VCaP (cell line): ENCODE measurements around the gene CMTM6.

ENCODE experiments used
- H3K27ac ChIP-seq: fragments of 450-650 bp; 2 replicates; pipeline ENCODE4 v1.5.1; 2017
- CTCF ChIP-seq: fragments of 450-650 bp; conservative IDR thresholded peaks from 2 replicates; pipeline ENCODE4 v1.5.1; 2017; ENCODE audit warnings: mild to moderate bottlenecking, moderate library complexity

CMTM6 gene

DNA sequence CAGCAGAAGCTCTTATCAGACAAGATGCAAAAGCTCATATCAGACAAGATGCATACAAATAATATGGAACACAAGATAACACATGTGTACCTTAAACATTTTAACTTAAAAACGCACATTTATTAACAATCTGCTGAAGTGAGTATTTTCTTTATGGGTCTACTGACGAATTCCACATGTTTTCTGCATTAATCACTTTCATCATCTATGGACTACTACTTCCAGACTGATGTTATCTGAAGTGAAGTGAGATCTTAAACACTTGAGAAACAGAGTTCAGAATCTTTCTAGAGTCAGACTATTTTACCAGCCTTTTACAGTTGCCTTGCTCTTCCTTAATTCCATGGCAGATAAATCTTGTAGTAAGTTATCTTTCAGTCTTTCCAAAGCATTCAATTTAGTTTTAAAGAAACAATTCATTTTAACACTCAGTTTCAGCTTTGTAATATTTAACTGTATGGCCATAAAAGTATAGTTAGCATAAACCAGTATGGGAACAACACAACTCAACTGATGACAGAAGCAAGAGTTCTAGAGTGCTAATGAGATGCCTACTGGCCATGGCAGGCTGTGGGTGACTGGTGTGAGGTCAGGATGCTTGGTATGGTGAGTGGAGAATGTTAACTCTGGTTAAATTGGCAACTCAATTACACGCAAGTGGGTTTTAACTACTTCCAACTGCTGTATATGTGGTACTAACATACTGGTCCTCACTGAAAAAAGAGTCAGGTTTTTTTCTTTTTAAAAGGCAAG lies 9.8 kb downstream of the CMTM6 start:
- no peak for TF ChIP-seq CTCF
- peak overlapping the region; percentile 84 for H3K27ac ChIP-seq

GRCh38 chr3:32488474-32489008 lies 14.1 kb downstream of the CMTM6 start:
- no peak overlapping the region for H3K27ac ChIP-seq
- no peak for TF ChIP-seq CTCF

DNA sequence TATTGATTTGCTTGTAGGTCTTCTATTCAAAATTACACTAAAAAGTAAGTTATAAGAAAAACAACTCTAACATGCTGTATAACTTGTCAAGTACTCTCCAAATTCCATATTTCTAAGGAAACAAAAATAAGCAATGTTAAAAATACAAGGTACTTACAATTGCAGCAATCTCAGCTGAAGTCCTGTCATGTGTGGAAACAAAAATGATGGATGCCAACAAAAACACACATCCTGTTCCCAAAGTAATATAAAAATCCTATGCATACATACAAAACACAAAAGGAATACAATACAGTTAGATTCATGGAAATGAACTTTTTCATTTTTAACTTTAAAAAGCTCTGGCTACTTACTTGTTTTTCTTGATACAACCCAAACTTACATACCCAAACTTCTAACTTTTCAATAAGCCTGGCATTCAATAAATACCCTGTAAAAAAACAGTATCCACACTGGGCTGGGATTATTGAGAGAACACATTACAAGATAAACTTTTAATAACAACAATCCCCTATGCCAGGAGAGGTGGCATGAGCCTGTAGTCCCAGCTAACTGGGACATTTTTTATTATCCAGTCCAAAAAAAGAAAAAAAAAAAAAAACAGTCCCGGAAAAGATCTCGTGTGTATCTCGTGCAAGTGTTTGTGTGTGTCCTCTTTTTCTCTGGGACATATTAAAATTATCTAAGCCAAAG lies 14.7 kb downstream of the CMTM6 start:
- no peak for TF ChIP-seq CTCF

GRCh38 chr3:32484436-32484835 lies 18.2 kb downstream of the CMTM6 start:
- H3K27ac ChIP-seq: no peak overlapping the region

More for the DNA sequence above, 14.7 kb downstream of the CMTM6 start:
- no peak overlapping the region for H3K27ac ChIP-seq

DNA sequence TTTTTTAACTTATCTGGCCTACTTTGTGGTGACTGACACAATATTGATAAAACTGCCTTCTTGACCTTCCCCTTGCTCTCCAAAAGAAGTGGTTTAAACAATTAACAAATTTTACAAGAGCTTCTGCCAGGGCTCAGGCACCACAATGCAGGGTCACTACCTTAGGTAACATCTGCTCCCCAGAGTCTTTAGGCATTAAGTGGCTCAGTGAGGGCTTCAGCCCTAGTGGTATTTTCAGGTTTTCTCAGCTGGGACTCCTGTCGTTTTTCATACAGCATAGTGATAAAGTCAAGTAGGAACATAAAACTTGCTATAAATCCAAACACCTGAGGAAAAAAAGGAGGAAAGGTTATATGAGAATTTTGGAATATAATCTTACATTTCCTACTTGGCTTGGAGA lies 18.9 kb downstream of the CMTM6 start:
- TF ChIP-seq CTCF: no peak
- H3K27ac ChIP-seq: no peak overlapping the region

More at GRCh38 chr3:32484436-32484835, 18.2 kb downstream of the CMTM6 start:
- TF ChIP-seq CTCF: no peak

GRCh38 chr3:32482693-32483092 lies 20.0 kb downstream of the CMTM6 start:
- TF ChIP-seq CTCF: no peak
- no peak overlapping the region for H3K27ac ChIP-seq

DNA sequence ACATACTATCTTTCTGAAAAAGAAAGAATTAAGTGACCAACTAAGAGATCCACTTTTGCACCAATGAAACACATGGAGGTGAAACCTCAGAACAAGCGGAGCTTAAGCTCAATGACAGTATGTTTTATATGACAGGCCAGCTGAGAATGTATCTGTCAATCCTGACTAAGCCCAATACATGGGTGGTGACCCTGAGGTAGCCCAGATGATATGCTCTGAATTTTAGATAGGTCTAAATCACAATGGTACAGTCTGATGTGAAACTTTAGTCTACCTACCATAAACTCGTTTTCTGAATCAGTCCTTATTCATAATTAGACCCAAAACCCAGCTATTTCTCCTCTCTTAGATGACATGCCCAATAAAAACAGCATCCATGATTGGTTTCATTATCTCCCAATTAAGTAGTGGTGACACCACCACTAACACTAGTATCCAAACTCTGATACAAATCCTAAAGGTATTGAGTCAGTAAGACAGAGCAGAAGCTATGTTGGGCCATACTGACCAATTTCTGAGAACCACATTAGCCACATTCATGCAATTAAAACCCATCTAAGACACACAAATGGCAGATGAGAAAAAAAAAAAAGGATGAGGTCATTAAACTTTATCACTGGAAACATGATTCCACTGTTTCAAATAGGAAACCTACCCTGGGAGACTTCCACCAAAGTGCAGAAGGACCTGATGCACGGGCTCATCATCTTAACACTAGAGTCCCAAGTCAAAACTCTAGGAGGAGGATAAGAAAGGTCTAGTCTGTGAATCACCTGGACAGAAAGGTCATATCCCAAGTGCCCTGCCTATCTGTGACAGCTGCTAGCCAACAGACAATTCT lies 20.6 kb downstream of the CMTM6 start:
- H3K27ac ChIP-seq: no peak overlapping the region
- no peak for TF ChIP-seq CTCF
